ENCODE results near the gene STRBP.

DNA sequence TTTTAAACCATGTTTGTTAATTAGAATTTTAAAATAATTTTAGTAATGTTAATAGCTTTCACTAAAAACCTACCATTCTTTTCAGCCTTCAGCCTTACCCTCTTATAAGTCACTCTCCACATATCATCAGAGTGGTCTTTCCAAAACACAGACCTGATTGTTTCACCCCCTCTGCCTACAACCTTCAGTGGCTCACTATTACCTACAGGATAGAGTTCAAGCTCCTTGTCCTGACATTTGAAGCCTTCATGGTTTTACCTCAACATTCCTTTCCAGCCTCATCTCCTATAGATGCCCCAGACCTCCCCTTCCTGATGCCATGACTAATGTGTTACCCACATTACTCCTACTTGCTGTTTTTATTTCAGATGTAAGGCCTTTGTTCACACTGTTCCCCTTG lies 27.8 kb upstream of the STRBP start:
- no peak for TF ChIP-seq GABPA (IDR thresholded peaks at IDR 0.05; ENCODE audit: low read depth)
- TF ChIP-seq, protein P1, sequence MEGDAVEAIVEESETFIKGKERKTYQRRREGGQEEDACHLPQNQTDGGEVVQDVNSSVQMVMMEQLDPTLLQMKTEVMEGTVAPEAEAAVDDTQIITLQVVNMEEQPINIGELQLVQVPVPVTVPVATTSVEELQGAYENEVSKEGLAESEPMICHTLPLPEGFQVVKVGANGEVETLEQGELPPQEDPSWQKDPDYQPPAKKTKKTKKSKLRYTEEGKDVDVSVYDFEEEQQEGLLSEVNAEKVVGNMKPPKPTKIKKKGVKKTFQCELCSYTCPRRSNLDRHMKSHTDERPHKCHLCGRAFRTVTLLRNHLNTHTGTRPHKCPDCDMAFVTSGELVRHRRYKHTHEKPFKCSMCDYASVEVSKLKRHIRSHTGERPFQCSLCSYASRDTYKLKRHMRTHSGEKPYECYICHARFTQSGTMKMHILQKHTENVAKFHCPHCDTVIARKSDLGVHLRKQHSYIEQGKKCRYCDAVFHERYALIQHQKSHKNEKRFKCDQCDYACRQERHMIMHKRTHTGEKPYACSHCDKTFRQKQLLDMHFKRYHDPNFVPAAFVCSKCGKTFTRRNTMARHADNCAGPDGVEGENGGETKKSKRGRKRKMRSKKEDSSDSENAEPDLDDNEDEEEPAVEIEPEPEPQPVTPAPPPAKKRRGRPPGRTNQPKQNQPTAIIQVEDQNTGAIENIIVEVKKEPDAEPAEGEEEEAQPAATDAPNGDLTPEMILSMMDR (IDR thresholded peaks at IDR 0.05; ENCODE audit: insufficient read depth, low read length), result no peak

Measured in HL-60 (cell line).